Keratinocyte (primary cell): ENCODE results near the gene SLC9A4. TPM values are rescaled to one million over a fixed set of nuclear protein-coding genes. Genes with fewer than 3 reads are reported as not detected.

Source experiments
- DNase-seq: peaks from one replicate; pipeline ENCODE4 v3.0.0-alpha.2; 2011; ENCODE audit warnings: low read depth, missing footprints, low spot score
- FAIRE-seq: peaks from 2 replicates; lab custom pipeline; 2011; peaks lifted over from hg19 to GRCh38; lab: Jason Lieb, UNC
- H2AFZ ChIP-seq: 2 replicates; pipeline ENCODE4 v1.6.0; 2012; ENCODE audit warnings: low read length, control low read depth, inconsistent platforms; ENCODE audit not compliant: control insufficient read depth
- H3K27ac ChIP-seq: 2 replicates; pipeline ENCODE4 v1.5.1; 2011; ENCODE audit warnings: low read length; ENCODE audit not compliant: control insufficient read depth, insufficient read depth
- H3K27me3 ChIP-seq: 3 replicates; pipeline ENCODE4 v1.6.0; 2011; ENCODE audit warnings: low read length; ENCODE audit not compliant: control insufficient read depth, insufficient read depth; ENCODE audit errors: extremely low read depth
- H3K36me3 ChIP-seq, 2 experiments: 2 replicates in 1 of 2; 3 replicates in 1 of 2; pipeline ENCODE4 v1.5.1; 2011; ENCODE audit warnings: low read length in 2 of 2, mild to moderate bottlenecking in 1 of 2; ENCODE audit not compliant: control insufficient read depth in 2 of 2, insufficient read depth in 2 of 2; ENCODE audit errors: extremely low read depth in 1 of 2
- H3K4me1 ChIP-seq: 3 replicates; pipeline ENCODE4 v1.5.1; 2011; ENCODE audit warnings: low read length; ENCODE audit not compliant: control insufficient read depth, insufficient read depth; ENCODE audit errors: extremely low read depth
- H3K4me2 ChIP-seq: 3 replicates; pipeline ENCODE4 v1.6.0; 2011; ENCODE audit warnings: low read depth, low read length; ENCODE audit not compliant: control insufficient read depth, insufficient read depth; ENCODE audit errors: extremely low read depth
- H3K4me3 ChIP-seq, 3 experiments: fragments of 200-600 bp in 1 of 3; sonication (generic) in 1 of 3; 2 replicates in 2 of 3; 3 replicates in 1 of 3; pipeline ENCODE4 v1.5.1; 2011 to 2016; ENCODE audit warnings: low read length in 3 of 3, mild to moderate bottlenecking in 3 of 3, control low read depth in 2 of 3, inconsistent platforms in 1 of 3, low read depth in 1 of 3, mixed read lengths in 1 of 3, mixed run types in 1 of 3, moderate library complexity in 1 of 3; ENCODE audit not compliant: control insufficient read depth in 2 of 3, insufficient read depth in 2 of 3; ENCODE audit errors: extremely low read depth in 1 of 3
- H3K79me2 ChIP-seq: 2 replicates; pipeline ENCODE4 v1.6.0; 2012; ENCODE audit warnings: low read length; ENCODE audit not compliant: control insufficient read depth, insufficient read depth
- H3K9ac ChIP-seq: 3 replicates; pipeline ENCODE4 v1.6.0; 2011; ENCODE audit warnings: low read length; ENCODE audit not compliant: control insufficient read depth, insufficient read depth; ENCODE audit errors: extremely low read depth
- H3K9me1 ChIP-seq: 3 replicates; pipeline ENCODE4 v1.6.0; 2011; ENCODE audit warnings: low read length; ENCODE audit not compliant: control insufficient read depth, insufficient read depth; ENCODE audit errors: extremely low read depth
- H3K9me3 ChIP-seq: 2 replicates; pipeline ENCODE4 v1.5.1; 2012; ENCODE audit warnings: low read depth, low read length; ENCODE audit not compliant: control insufficient read depth
- H4K20me1 ChIP-seq: 3 replicates; pipeline ENCODE4 v1.6.0; 2011; ENCODE audit warnings: low read length; ENCODE audit not compliant: control insufficient read depth, insufficient read depth; ENCODE audit errors: extremely low read depth
- EZH2 ChIP-seq: IDR thresholded peaks from one replicate; pipeline ENCODE4 v1.6.1; 2012; ENCODE audit warnings: inconsistent platforms, mild to moderate bottlenecking, low read length, moderate library complexity
- dilution Hi-C: fragments of 300-500 bp; cut with MboI; formaldehyde crosslinking; loops from one replicate; pipeline ENCODE4 v1.7.0; 2020; ENCODE audit warnings: low sequenced_read_pairs; ENCODE audit not compliant: extremely low pct_ligation_motif_present
- polyA plus RNA-seq, 5 experiments: library from polyadenylated mRNA; depleted of rRNA in 3 of 5; stranded (reverse) in 3 of 5; stranded (forward) in 1 of 5; unstranded in 1 of 5; fragments of >200 nt; gene quantifications; 1 replicate in 1 of 5; 2 replicates in 3 of 5; 3 replicates in 1 of 5; pipeline versions ENCODE4 v1.2.1 to v1.2.3, GENCODE V29; 2011 to 2012; ENCODE audit warnings: missing spikeins in 2 of 5, low read depth in 1 of 5, low replicate concordance in 1 of 5
- TF ChIP-seq, protein P1 (sequence below), 3 experiments: IDR thresholded peaks in 1 of 3; conservative IDR thresholded peaks in 1 of 3; optimal IDR thresholded peaks in 1 of 3; 2 replicates in 2 of 3; 3 replicates in 1 of 3; pipeline versions ENCODE3 to v1.5.1; 2011; ENCODE audit warnings: low read length in 3 of 3, mild to moderate bottlenecking in 3 of 3, moderate library complexity in 2 of 3, control low read depth in 1 of 3, inconsistent platforms in 1 of 3; ENCODE audit not compliant: insufficient read depth in 2 of 3; ENCODE audit errors: extremely low read depth in 1 of 3

The SLC9A4 gene
- polyA plus RNA-seq, 1 donor (not counting 4 experiments of a cell fraction or from before 2014, with no cell fraction given) = not detected

DNA sequence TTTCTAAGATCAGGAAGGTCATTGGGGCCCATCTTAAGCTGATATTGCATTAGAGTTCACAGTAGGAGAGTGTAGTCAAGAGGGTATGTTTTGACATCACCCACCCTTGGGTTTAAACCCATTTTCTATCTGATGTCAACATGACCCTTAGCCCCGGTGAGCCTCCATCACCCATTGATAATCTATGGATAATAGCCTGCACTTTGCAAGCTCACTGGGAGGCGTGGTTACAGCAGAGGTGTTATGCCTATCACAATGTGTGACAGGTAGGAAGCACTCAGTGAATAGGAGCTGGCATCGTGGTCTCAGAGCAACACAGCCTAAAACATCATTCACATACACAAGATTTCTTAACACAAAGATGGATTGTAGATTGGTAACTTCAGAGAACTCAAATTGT is 28.8 kb upstream of the SLC9A4 start:
- peaks cover 3% of the 10 kb centered on the region for H3K4me1 ChIP-seq
- H3K4me2 ChIP-seq = no peak overlapping the region
- no peaks in the 10 kb centered on the region for H3K9me3 ChIP-seq
- TF ChIP-seq EZH2 = no peak
- TF ChIP-seq, protein P1, sequence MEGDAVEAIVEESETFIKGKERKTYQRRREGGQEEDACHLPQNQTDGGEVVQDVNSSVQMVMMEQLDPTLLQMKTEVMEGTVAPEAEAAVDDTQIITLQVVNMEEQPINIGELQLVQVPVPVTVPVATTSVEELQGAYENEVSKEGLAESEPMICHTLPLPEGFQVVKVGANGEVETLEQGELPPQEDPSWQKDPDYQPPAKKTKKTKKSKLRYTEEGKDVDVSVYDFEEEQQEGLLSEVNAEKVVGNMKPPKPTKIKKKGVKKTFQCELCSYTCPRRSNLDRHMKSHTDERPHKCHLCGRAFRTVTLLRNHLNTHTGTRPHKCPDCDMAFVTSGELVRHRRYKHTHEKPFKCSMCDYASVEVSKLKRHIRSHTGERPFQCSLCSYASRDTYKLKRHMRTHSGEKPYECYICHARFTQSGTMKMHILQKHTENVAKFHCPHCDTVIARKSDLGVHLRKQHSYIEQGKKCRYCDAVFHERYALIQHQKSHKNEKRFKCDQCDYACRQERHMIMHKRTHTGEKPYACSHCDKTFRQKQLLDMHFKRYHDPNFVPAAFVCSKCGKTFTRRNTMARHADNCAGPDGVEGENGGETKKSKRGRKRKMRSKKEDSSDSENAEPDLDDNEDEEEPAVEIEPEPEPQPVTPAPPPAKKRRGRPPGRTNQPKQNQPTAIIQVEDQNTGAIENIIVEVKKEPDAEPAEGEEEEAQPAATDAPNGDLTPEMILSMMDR (optimal IDR thresholded peaks at IDR 0.05 in 1 of 3, IDR thresholded peaks at IDR 0.05 in 1 of 3, conservative IDR thresholded peaks at IDR 0.05 in 1 of 3; ENCODE audit: extremely low read depth in 1 of 3, insufficient read depth in 2 of 3, low read length in 3 of 3) = no peak
- no peak for FAIRE-seq
- H3K9ac ChIP-seq = no peak overlapping the region
- no peak overlapping the region for H3K4me3 ChIP-seq
- DNase-seq = no peak
- H3K36me3 ChIP-seq = no peaks in the 10 kb centered on the region
- dilution Hi-C loops = no loop called here
- no peaks in the 10 kb centered on the region for H3K79me2 ChIP-seq
- no peaks in the 10 kb centered on the region for H3K9me1 ChIP-seq
- H3K27me3 ChIP-seq = no peaks in the 10 kb centered on the region
- no peak overlapping the region for H3K27ac ChIP-seq
- H2AFZ ChIP-seq = no peak overlapping the region
- no peaks in the 10 kb centered on the region for H4K20me1 ChIP-seq

DNA sequence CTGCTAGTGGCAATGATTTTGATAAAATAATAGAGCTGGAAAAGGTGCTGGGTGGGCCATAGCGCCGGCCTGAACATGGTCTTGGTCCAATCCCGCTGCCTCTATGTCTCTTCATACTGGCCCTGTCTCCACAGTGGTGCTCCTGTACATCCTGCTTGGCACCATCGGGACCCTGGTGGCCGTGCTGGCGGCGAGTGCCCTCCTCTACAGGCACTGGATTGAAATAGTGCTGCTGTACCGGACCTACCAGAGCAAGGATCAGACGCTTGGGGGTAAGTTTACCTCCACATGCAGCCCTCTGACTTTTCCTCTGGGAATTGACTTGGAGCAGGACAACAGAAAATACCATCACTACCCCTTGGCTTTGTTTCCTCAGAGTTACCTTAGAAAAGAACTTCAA is 26.1 kb upstream of the SLC9A4 start:
- FAIRE-seq (no peak), DNase-seq (no peak)
- no peak overlapping the region for H3K9ac ChIP-seq
- dilution Hi-C loops = no loop called here
- no peak overlapping the region for H3K4me3 ChIP-seq
- no peak overlapping the region for H2AFZ ChIP-seq
- H3K27me3 ChIP-seq = no peaks in the 10 kb centered on the region
- H3K79me2 ChIP-seq = no peaks in the 10 kb centered on the region
- no peaks in the 10 kb centered on the region for H3K9me3 ChIP-seq
- peaks cover 3% of the 10 kb centered on the region for H3K4me1 ChIP-seq
- H3K9me1 ChIP-seq = no peaks in the 10 kb centered on the region
- H4K20me1 ChIP-seq = no peaks in the 10 kb centered on the region
- no peaks in the 10 kb centered on the region for H3K36me3 ChIP-seq
- no peak overlapping the region for H3K4me2 ChIP-seq
- TF ChIP-seq, protein P1 (optimal IDR thresholded peaks at IDR 0.05 in 1 of 3, IDR thresholded peaks at IDR 0.05 in 1 of 3, conservative IDR thresholded peaks at IDR 0.05 in 1 of 3; ENCODE audit: extremely low read depth in 1 of 3, insufficient read depth in 2 of 3, low read length in 3 of 3) = no peak
- no peak for TF ChIP-seq EZH2
- no peak overlapping the region for H3K27ac ChIP-seq
